ES-I3 (cell line): ENCODE measurements around the gene NOTCH4.

ENCODE experiments used
- H3K36me3 ChIP-seq: 2 replicates; pipeline ENCODE4 v1.6.1; 2013; ENCODE audit warnings: mild to moderate bottlenecking, low read length, control low read depth, moderate library complexity; ENCODE audit not compliant: insufficient read depth
- H3K4me1 ChIP-seq: 2 replicates; pipeline ENCODE4 v1.6.1; 2013; ENCODE audit warnings: mild to moderate bottlenecking, control low read depth, low read length; ENCODE audit not compliant: insufficient read depth
- H3K9ac ChIP-seq: 2 replicates; pipeline ENCODE4 v1.6.1; 2013; ENCODE audit warnings: low read depth, mild to moderate bottlenecking, low read length, moderate library complexity
- H3K9me3 ChIP-seq: 2 replicates; pipeline ENCODE4 v1.6.1; 2013; ENCODE audit warnings: mild to moderate bottlenecking, low read length, moderate library complexity; ENCODE audit not compliant: control insufficient read depth, insufficient read depth

NOTCH4 gene

GRCh38 chr6:32210191-32210601 is 13.7 kb downstream of the NOTCH4 start:
- no peaks in the 10 kb centered on the region for H3K4me1 ChIP-seq
- H3K9me3 ChIP-seq: no peaks in the 10 kb centered on the region
- no peaks in the 10 kb centered on the region for H3K36me3 ChIP-seq
- no peak overlapping the region for H3K9ac ChIP-seq

- Histone ChIP-seq H3K36me3 (no peaks in the 10 kb centered on the region), H3K9ac (no peak overlapping the region), H3K9me3 (no peaks in the 10 kb centered on the region), H3K4me1 (no peaks in the 10 kb centered on the region)
Observed at GRCh38 chr6:32208996-32209395, 14.9 kb downstream of the NOTCH4 start.

- H3K4me1 ChIP-seq: no peaks in the 10 kb centered on the region
- H3K36me3 ChIP-seq: no peaks in the 10 kb centered on the region
Observed at GRCh38 chr6:32204268-32204715, 19.6 kb downstream of the NOTCH4 start.

GRCh38 chr6:32203426-32204267 is 20.2 kb downstream of the NOTCH4 start:
- no peak overlapping the region for H3K9ac ChIP-seq
- H3K9me3 ChIP-seq: no peaks in the 10 kb centered on the region
- H3K36me3 ChIP-seq: no peaks in the 10 kb centered on the region
- no peaks in the 10 kb centered on the region for H3K4me1 ChIP-seq

More at GRCh38 chr6:32204268-32204715, 19.6 kb downstream of the NOTCH4 start:
- no peak overlapping the region for H3K9ac ChIP-seq
- H3K9me3 ChIP-seq: no peaks in the 10 kb centered on the region

- no peak overlapping the region for H3K9ac ChIP-seq
- H3K36me3 ChIP-seq: no peaks in the 10 kb centered on the region
- H3K9me3 ChIP-seq: no peaks in the 10 kb centered on the region
- H3K4me1 ChIP-seq: no peaks in the 10 kb centered on the region
Observed at GRCh38 chr6:32202186-32202585, 21.7 kb downstream of the NOTCH4 start.

GRCh38 chr6:32200711-32201475 is 23.0 kb downstream of the NOTCH4 start:
- no peak overlapping the region for H3K9ac ChIP-seq
- no peaks in the 10 kb centered on the region for H3K36me3 ChIP-seq
- H3K9me3 ChIP-seq: no peaks in the 10 kb centered on the region
- H3K4me1 ChIP-seq: no peaks in the 10 kb centered on the region

GRCh38 chr6:32198866-32199265 is 25.0 kb downstream of the NOTCH4 start:
- peaks cover 10% of the 10 kb centered on the region; the same call in 1 of the 2 replicates for H3K4me1 ChIP-seq
- no peaks in the 10 kb centered on the region for H3K36me3 ChIP-seq
- no peak overlapping the region for H3K9ac ChIP-seq
- H3K9me3 ChIP-seq: no peaks in the 10 kb centered on the region

- Histone ChIP-seq H3K4me1 (peaks cover 12% of the 10 kb centered on the region; the same call in 1 of the 2 replicates), H3K9ac (no peak overlapping the region), H3K36me3 (no peaks in the 10 kb centered on the region), H3K9me3 (no peaks in the 10 kb centered on the region)
Observed at GRCh38 chr6:32198345-32198696, 25.5 kb downstream of the NOTCH4 start.

GRCh38 chr6:32196682-32197616 is 26.9 kb downstream of the NOTCH4 start:
- H3K4me1 ChIP-seq: peaks cover 15% of the 10 kb centered on the region
- H3K9ac ChIP-seq: peak overlapping the region; percentile 68
- no peaks in the 10 kb centered on the region for H3K9me3 ChIP-seq
- H3K36me3 ChIP-seq: no peaks in the 10 kb centered on the region

- peaks cover 24% of the 10 kb centered on the region for H3K4me1 ChIP-seq
- H3K9ac ChIP-seq: peak overlapping the region; percentile 68
- H3K36me3 ChIP-seq: no peaks in the 10 kb centered on the region
- H3K9me3 ChIP-seq: no peaks in the 10 kb centered on the region
Observed at GRCh38 chr6:32195902-32196681, 27.8 kb downstream of the NOTCH4 start.

GRCh38 chr6:32195652-32195901 is 28.3 kb downstream of the NOTCH4 start:
- Histone ChIP-seq H3K4me1 (peaks cover 28% of the 10 kb centered on the region), H3K9ac (peak overlapping the region; percentile 68; the same call in 1 of the 2 replicates), H3K9me3 (no peaks in the 10 kb centered on the region), H3K36me3 (no peaks in the 10 kb centered on the region)

- H3K9me3 ChIP-seq: no peaks in the 10 kb centered on the region
- H3K9ac ChIP-seq: peak overlapping the region; percentile 71
- H3K36me3 ChIP-seq: no peaks in the 10 kb centered on the region
- H3K4me1 ChIP-seq: peaks cover 28% of the 10 kb centered on the region
Observed at GRCh38 chr6:32194825-32195651, 28.8 kb downstream of the NOTCH4 start.

GRCh38 chr6:32194388-32194787 is 29.5 kb downstream of the NOTCH4 start:
- H3K9me3 ChIP-seq: no peaks in the 10 kb centered on the region
- H3K36me3 ChIP-seq: no peaks in the 10 kb centered on the region
- H3K4me1 ChIP-seq: peaks cover 28% of the 10 kb centered on the region
- H3K9ac ChIP-seq: no peak overlapping the region
